ENCODE results near the gene C2CD4A. TPM values are rescaled to one million over a fixed set of nuclear protein-coding genes. Genes with fewer than 3 reads are reported as not detected.
A peak's percentile ranks its signal among the peaks of the same experiment; 100 is the strongest.

Gene C2CD4A
- total RNA-seq, 1 donor from 2014 or later: 0.72 TPM

- DNase-seq (ENCODE audit: low spot score): no peak
Measured at GRCh38 chr15:62103431-62103830, 36.7 kb downstream of the C2CD4A start.

DNA sequence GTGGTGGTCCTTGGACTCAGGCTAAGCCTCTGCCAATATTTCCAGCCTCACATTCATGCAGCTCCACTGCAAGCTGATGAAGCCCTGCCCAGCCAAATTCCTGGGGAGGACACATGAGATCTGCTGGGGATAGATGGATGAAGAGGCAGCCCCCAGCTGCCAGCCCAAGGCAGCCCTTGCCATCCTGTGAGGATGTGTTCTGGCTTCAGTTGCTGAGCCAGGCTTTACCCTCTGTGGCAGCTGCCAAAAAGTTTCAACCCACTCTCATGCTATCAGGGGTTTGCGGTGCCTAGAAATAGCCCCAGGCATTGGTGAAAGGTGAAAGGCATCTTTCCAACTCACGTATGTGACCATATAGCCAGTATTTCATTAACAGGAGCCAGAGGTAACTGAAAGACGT lies 37.6 kb downstream of the C2CD4A start:
- DNase-seq (ENCODE audit: low spot score): no peak

GRCh38 chr15:62104846-62105245 lies 38.1 kb downstream of the C2CD4A start:
- DNase-seq (ENCODE audit: low spot score): no peak

- no peak for DNase-seq (ENCODE audit: low spot score)
Measured at GRCh38 chr15:62105266-62105665, 38.5 kb downstream of the C2CD4A start.

DNA sequence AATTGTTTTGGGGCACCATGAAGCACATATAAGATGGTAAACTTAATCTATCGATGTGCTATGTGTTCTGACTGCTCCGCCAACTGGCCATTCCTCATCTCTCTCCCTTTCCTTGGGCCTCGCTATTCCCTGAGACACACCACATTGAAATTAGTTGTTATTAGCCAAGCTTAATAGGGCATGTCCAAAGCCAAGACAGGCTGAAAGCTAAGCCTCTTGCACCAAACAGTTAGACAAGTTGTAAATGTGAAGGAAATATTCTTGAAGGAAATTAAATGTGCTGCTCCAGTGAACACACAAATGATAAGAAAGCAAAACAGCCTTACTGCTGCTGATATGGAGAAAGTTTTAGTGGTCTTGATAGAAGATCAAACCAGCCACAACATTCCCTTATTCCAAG lies 39.3 kb downstream of the C2CD4A start:
- DNase-seq (ENCODE audit: low spot score): no peak

DNA sequence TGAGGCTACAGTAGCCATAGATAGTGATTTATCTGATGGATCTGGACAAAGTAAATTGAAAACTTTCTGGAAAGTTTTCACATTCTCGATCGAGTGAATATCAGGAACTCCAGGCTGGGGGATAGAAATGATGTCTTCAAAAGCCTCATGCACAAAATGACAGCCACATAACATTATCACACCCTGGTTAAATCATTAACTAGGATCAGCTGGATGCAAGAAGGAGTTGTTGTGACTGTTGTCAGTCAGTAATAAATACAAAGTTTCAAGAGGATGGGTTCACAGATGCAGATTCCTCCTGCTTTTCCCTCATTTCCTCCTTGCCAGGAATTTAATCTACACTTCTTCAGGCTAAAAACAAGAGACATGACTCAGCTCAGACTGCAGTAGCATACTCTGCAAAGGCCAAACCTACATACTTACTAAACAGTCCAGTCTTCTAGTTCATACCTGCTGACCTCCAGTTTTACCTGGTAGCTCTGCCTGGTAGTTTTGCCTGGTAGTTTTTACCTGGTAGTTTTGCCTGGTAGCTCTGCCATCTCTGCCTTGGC lies 40.9 kb downstream of the C2CD4A start:
- DNase-seq (ENCODE audit: low spot score): peak; percentile 38

- DNase-seq (ENCODE audit: low spot score): no peak
Measured at GRCh38 chr15:62108411-62108810, 41.6 kb downstream of the C2CD4A start.

DNA sequence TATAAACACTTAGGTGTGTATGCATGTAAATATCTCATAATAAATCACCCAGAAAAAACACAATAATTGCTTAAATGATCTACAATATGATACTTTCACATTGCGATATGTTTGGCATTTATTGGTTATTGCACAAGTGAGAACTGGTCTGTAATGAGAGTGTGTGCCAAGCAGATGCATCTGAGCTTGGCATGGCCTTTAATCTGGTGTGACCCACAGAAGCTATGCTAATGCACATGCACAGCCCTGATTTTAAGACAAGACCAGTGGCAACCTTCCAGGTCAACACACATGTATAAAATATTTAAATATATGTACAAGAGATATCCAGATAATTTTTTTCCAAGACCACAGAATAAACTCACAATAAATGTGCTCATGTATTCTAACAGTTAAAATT lies 42.7 kb downstream of the C2CD4A start:
- no peak for DNase-seq (ENCODE audit: low spot score)

DNA sequence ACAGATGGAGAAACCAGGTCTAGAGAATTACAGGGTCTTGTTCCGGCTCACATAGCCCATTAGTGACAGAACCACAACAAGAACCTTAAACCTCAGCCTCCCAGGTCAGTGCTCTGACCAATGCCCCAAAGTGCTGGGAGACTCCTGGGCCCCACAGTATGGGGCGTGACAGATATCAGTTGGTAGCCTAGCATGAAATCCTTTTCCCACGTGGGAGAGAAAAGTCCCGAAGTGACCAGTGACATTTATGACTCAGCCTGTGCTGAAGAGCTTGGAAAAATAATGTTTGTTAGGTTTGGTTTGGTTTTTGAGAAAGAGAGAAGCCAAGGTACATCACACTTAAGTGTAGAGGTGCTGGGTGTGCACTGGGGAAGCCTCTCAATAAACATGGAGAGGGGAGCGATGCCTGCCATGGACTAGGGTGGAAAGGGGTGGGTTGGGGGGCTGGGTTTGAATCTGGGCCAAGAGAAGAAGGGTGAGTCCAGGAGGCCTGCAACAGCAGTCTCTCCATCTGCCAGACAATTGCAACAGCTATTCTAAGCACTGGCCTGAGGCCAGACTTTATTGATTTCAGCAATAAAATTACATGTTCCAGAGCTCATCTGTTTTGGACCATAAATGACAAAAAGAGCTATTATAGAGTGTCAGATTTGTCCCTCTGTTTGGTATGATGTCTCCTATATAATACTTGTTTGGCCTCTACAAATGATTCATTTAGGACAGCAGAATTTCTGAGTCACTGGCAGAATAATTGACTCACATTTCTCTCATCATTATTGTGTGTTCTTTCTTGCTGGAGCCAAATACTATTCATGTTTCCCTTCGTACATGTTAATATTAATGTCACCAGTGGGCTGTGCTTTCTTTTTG lies 43.4 kb downstream of the C2CD4A start:
- peak; percentile 35 for DNase-seq (ENCODE audit: low spot score)

DNA sequence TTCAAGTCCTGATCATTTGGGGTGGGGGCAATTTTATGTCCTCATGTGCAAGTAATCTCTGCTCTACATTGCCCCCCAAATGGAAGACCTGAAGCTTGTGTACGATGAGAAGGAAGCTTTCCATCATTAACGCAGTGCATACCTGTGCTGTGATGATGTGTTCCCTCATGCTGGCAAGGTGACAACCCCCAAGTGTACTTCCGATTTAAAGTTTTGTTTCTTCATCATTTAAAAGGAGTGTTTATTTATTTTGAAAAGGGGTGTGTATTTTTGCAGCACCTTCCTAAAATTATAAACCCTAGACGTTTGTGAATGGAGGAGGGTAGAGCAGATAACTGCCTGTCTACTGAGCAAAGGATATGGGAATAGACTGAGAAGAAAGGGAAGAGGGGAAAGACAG lies 45.3 kb downstream of the C2CD4A start:
- no peak for DNase-seq (ENCODE audit: low spot score)

DNA sequence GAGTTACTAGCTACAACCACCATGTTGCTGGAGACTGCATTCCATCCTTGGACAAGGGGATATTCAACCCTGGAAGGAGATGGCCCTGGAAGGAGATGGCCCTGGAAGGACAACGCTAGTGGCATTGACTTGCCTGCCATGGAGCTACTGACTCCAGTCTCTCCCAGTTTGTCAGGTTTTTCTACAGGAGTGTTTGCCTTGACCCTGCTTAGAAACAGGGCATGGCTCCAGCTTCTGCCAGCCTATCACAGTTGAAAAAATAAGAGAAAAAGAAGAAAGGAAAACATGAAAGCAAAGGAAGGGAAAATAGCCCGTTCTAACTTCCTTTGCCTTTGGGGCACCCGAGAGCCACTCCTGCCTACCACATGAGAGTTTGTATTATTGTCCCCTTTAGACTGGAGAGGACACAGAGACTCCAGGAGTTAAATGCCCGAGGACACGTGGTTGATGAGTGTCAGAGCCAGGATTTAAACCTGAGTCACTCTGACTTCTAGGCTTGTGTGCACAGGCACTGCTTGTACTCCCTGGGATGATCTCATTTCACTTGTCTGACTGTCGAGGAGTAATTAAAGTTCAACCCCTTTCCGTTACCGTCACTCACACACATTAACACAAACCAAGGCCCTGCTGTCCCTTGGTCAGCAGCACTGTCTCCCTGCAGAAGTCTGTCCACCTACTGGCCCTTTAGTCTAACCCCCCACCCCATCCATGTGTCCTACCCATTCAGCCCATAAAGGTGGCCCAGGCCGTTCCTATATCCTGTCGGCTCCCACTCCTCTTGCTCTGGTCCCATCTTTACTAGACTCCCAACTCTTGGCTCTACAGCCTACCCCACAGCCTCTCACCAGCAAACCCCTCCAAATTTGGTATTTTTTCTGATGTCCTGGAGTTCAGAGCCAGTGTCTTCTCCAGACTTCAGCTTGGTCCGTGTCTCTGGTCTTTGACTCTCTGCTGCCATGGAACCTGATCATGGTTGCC lies 46.1 kb downstream of the C2CD4A start:
- DNase-seq (ENCODE audit: low spot score): peak; percentile 68

GRCh38 chr15:62115847-62116246 lies 49.1 kb downstream of the C2CD4A start:
- DNase-seq (ENCODE audit: low spot score): no peak

- DNase-seq (ENCODE audit: low spot score): peak; percentile 19
Measured at GRCh38 chr15:62118520-62119226, 51.9 kb downstream of the C2CD4A start.

GRCh38 chr15:62119227-62119864 lies 52.6 kb downstream of the C2CD4A start:
- DNase-seq (ENCODE audit: low spot score): peak; percentile 68

DNA sequence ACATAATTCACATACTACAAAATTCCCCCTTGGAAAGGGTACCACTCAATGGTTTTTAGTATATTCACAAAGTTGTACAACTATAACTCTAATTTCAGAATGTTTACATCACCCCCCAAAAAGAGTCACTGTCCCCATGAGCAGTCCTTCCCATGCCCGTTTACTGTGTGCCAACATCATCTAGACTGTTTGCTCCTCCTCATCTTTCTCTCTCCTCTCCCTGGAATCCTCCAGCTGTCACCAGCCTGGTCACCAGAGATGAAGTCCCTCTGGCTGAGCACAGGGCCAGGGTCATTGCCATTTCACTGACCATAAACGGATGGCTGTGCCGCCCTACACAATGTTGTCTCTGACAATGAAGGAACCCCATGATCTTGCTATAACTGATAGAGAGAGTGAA lies 53.1 kb downstream of the C2CD4A start:
- no peak for DNase-seq (ENCODE audit: low spot score)

Other genes with a start within 250 kb of the C2CD4A start
- 60.2 TPM for gene VPS13C, start 6.5 kb upstream of the C2CD4A start, total RNA-seq (ENCODE audit: insufficient read depth, low replicate concordance)
- not detected for gene C2CD4B, start 98.3 kb downstream of the C2CD4A start, total RNA-seq (ENCODE audit: insufficient read depth, low replicate concordance)

Measured in umbilical cord (tissue), 2 donors.